Testis (tissue), 3 donors: ENCODE measurements around the gene NSMCE3. TPM values are rescaled to one million over a fixed set of nuclear protein-coding genes. Genes with fewer than 3 reads are reported as not detected.

ENCODE experiments used
- DNase-seq: peaks from one replicate; pipeline ENCODE4 v3.0.0-alpha.2; 2019
- H3K27ac ChIP-seq, 2 donors: fragments of 200-600 bp; sonication (generic); one replicate each; pipeline ENCODE4 v1.5.1; 2019
- H3K27me3 ChIP-seq: fragments of 200-600 bp; sonication (generic); one replicate; pipeline ENCODE4 v1.5.1; 2019
- H3K36me3 ChIP-seq: fragments of 200-600 bp; sonication (generic); one replicate; pipeline ENCODE4 v1.5.1; 2017; ENCODE audit warnings: low read depth; ENCODE audit errors: missing control alignments
- H3K4me1 ChIP-seq: fragments of 200-600 bp; sonication (generic); one replicate; pipeline ENCODE4 v1.5.1; 2019
- H3K4me3 ChIP-seq, 2 donors: fragments of 200-600 bp; sonication (generic); one replicate each; pipeline ENCODE4 v1.5.1; 2017 to 2019
- H3K9me3 ChIP-seq: fragments of 200-600 bp; sonication (generic); one replicate; pipeline ENCODE4 v1.5.1; 2017
- CTCF ChIP-seq, 3 experiments: fragments of 450-650 bp in 2 of 3; fragments of 200-600 bp in 1 of 3; sonication (generic) in 1 of 3; IDR thresholded peaks; one replicate each; pipeline ENCODE4 v1.5.1; 2016 to 2019; ENCODE audit warnings: antibody characterized with exemption in 3 of 3, mild to moderate bottlenecking in 2 of 3, moderate library complexity in 1 of 3
- POLR2A ChIP-seq: fragments of 450-650 bp; IDR thresholded peaks from one replicate; pipeline ENCODE4 v1.6.1; 2017; ENCODE audit warnings: antibody characterized with exemption, mild to moderate bottlenecking, moderate library complexity
- WGBS, 2 donors: methylation state at CpG; one replicate each; pipeline ENCODE4 v1.1.5; 2018; 5-methylcytosine and 5-hydroxymethylcytosine counted together
- intact Hi-C: fragments of 100-400 bp; cut with DNase I; formaldehyde crosslinking; loops from one replicate; pipeline ENCODE4 v1.15.1; 2023; ENCODE audit warnings: low total_unique reads
- polyA plus RNA-seq: library from polyadenylated mRNA; stranded (reverse); fragments of 350-450 nt; fragmentation: Illumina TruSeq; extraction: RNeasy Lipid Tissue Mini Kit (QIAGEN cat#74804); gene quantifications from one replicate; pipeline ENCODE4 v1.2.3, GENCODE V29; 2014; ENCODE audit warnings: low read depth, low replicate concordance; ENCODE audit not compliant: insufficient read depth
- total RNA-seq, 2 donors: library from RNA; depleted of rRNA; stranded (reverse); fragments of >200 nt; gene quantifications; one replicate each; pipeline ENCODE4 v1.2.3, GENCODE V29; 2016

Gene NSMCE3
- total and polyA plus RNA-seq, 3 donors from 2014 or later, result 17.8 to 24.8 (median 18.9) TPM

DNA sequence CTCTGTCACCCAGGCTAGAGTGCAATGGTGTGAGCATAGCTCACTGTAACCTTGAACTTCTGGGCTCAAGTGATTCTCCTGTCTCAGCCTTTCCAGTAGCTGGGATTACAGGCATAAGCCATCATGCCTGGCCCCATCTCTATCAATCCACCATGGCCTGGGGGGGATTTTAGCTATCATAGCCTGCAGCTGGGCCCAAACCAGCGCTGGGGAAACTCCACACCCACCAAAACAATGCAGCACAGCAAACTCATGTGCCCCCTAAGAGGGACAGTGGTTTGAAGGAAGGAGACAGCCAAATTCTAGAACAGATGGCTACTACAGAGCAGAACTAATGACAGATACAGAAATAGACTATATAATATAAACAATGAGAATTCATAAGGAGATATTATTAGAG is 13.8 kb upstream of the NSMCE3 start:
- intact Hi-C loops, result no loop called here

DNA sequence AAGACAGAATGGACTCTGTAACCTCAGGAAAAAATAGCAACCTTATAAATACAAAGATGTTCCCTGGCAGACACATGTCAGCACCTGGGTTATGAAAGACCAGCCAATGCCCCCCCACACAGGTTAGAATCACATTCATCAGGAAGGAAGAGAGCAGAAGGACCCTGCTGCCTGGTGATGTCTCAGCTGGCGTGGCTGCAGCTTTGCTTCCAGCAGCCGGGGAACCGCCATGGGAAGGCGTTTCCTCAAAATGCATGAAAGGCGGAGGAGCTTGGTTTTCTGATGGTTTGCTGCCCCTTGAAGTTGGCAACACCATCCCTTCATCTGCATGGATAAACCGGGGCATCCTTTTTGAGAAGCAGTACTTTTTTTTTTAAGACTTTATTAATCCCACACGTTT is 10.9 kb upstream of the NSMCE3 start:
- H3K36me3 ChIP-seq, result no peaks in the 10 kb centered on the region
- no peak overlapping the region for H3K27ac ChIP-seq
- no peaks in the 10 kb centered on the region for H3K9me3 ChIP-seq
- intact Hi-C loops, result no loop called here
- TF ChIP-seq POLR2A, result no peak
- no peak for TF ChIP-seq CTCF (IDR thresholded peaks at IDR 0.05)
- no peaks in the 10 kb centered on the region for H3K27me3 ChIP-seq
- no peak for DNase-seq
- 67 to 78% methylated on average over 7 of the region's 7 CpGs for WGBS, 2 donors
- no peak overlapping the region for H3K4me3 ChIP-seq
- H3K4me1 ChIP-seq, result no peaks in the 10 kb centered on the region

More for the DNA sequence above, 13.8 kb upstream of the NSMCE3 start:
- TF ChIP-seq POLR2A (no peak), CTCF (IDR thresholded peaks at IDR 0.05) (no peak)
- DNase-seq, result no peak
- Histone ChIP-seq H3K27me3 (no peaks in the 10 kb centered on the region), H3K9me3 (no peaks in the 10 kb centered on the region), H3K36me3 (no peaks in the 10 kb centered on the region), H3K4me1 (no peaks in the 10 kb centered on the region), H3K4me3 (no peak overlapping the region), H3K27ac (no peak overlapping the region)
- 62 to 76% methylated on average over 1 of the region's 1 CpG for WGBS, 2 donors

DNA sequence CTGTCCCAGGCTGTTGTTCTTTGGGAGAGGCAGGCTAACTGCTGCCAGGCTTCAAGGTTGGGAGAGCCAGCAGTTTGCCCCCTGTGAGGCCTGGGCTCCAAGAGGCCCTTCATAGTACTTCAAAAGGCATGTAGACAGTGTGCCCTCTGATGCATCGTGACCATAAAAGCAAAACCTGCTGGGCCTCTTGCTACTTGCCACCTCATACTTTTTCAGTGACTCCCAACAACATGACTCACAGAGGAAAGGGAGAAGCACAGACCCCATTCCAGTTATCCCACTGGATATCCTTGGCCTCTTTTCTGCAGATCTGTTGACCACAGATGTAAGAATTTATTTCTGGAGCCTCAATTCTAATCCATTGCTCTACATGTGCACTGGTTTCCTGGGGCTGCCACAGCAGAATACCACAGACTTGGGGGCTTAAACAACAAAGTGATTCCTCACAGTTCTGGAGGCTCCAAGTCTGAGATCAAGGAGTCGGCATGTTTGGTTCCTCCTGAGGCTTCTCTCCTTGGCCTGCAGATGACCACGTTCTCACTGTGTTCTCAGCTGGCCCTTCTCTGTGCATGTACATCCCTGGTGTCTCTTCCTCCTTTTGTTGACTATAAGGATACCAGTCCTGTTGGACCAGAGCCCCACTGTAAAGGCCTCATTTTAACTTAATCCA is 8.9 kb upstream of the NSMCE3 start:
- TF ChIP-seq POLR2A (no peak), CTCF (IDR thresholded peaks at IDR 0.05) (no peak)
- Histone ChIP-seq H3K4me1 (no peaks in the 10 kb centered on the region), H3K27me3 (no peaks in the 10 kb centered on the region), H3K4me3 (no peak overlapping the region), H3K36me3 (no peaks in the 10 kb centered on the region), H3K9me3 (no peaks in the 10 kb centered on the region), H3K27ac (no peak overlapping the region)
- DNase-seq, result no peak
- intact Hi-C loops, result no loop called here
- 83% methylated on average over 2 to 3 of the region's 3 CpGs for WGBS, 2 donors

DNA sequence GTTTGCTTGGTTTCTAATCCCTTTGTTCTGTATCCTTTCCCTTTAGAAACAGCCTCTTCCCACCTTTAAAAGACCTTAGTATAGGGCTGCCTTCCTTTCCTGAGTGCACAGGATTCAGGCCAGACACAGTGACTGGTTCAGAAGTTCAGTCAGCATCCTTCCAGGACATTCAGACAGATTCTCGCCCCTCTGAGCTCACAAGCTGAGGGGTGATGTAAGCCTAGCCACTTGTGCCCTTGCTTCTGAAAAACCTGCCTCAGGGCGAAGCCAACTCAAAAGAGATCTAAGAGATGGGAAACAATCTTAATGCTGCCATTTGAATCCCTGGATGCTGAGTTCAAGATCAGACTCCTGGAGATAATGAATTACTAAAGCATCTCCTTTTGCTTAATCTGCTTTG is 6.7 kb upstream of the NSMCE3 start:
- DNase-seq, result no peak
- WGBS, 2 donors, result 86 to 93% methylated on average over 2 of the region's 2 CpGs

More for the DNA sequence above, 6.7 kb upstream of the NSMCE3 start:
- no peaks in the 10 kb centered on the region for H3K36me3 ChIP-seq
- intact Hi-C loops, result no loop called here
- no peak overlapping the region for H3K27ac ChIP-seq
- no peak for TF ChIP-seq POLR2A
- no peak for TF ChIP-seq CTCF (IDR thresholded peaks at IDR 0.05)
- no peaks in the 10 kb centered on the region for H3K9me3 ChIP-seq
- no peaks in the 10 kb centered on the region for H3K4me1 ChIP-seq
- no peak overlapping the region for H3K4me3 ChIP-seq
- no peaks in the 10 kb centered on the region for H3K27me3 ChIP-seq
